H1 (cell line): ENCODE data around the gene SH3GL2. TPM values are rescaled to one million over a fixed set of nuclear protein-coding genes. Genes with fewer than 3 reads are reported as not detected.
A peak's percentile ranks its signal among the peaks of the same experiment; 100 is the strongest.

Experiments
- CTCF ChIA-PET: fragments of 300-600 bp; sonication (Branson Sonifier 250); formaldehyde crosslinking; loops from one replicate; lab custom pipeline; 2021; ENCODE audit not compliant: partially characterized antibody; lab: Charles Lee
- POLR2A ChIA-PET: fragments of 300-600 bp; sonication (Branson Sonifier 250); formaldehyde crosslinking; loops from one replicate; lab custom pipeline; 2021; ENCODE audit warnings: inconsistent platforms; ENCODE audit not compliant: partially characterized antibody; lab: Charles Lee
- DNase-seq, 2 experiments: peaks; one replicate each; pipeline versions ENCODE4 v3.0.0 to v3.0.0-alpha.2; 2010 to 2022; ENCODE audit warnings: low spot score in 2 of 2, low read depth in 1 of 2, mixed read lengths in 1 of 2
- FAIRE-seq: peaks from 2 replicates; lab custom pipeline; 2011; peaks lifted over from hg19 to GRCh38; lab: Jason Lieb, UNC
- H2AFZ ChIP-seq: 2 replicates; pipeline ENCODE4 v1.8.1; 2012; ENCODE audit warnings: low read length, inconsistent platforms
- H2AK5ac ChIP-seq: 2 replicates; pipeline ENCODE4 v1.6.1; 2013; ENCODE audit warnings: low read depth, low read length
- H2BK120ac ChIP-seq: replicated peaks from 2 replicates; pipeline ENCODE3; 2013; ENCODE audit warnings: low read depth, low read length, inconsistent platforms
- H2BK12ac ChIP-seq: 2 replicates; pipeline ENCODE4 v1.6.1; 2013; ENCODE audit warnings: low read depth, low read length
- H2BK15ac ChIP-seq: 2 replicates; pipeline ENCODE4 v1.6.1; 2013; ENCODE audit warnings: low read length
- H2BK20ac ChIP-seq: 2 replicates; pipeline ENCODE4 v1.6.1; 2013; ENCODE audit warnings: low read length
- H2BK5ac ChIP-seq: 2 replicates; pipeline ENCODE4 v1.6.1; 2013; ENCODE audit warnings: low read depth, low read length
- H3K14ac ChIP-seq: 2 replicates; pipeline ENCODE4 v1.6.1; 2013; ENCODE audit warnings: inconsistent platforms; ENCODE audit not compliant: insufficient read length
- H3K18ac ChIP-seq: 2 replicates; pipeline ENCODE4 v1.6.1; 2013; ENCODE audit warnings: low read length; ENCODE audit errors: extremely low read depth
- H3K23ac ChIP-seq: 2 replicates; pipeline ENCODE4 v1.6.1; 2013; ENCODE audit warnings: inconsistent platforms; ENCODE audit not compliant: insufficient read length
- H3K23me2 ChIP-seq: 2 replicates; pipeline ENCODE4 v1.6.1; 2013; ENCODE audit warnings: low read depth, low read length
- H3K27ac ChIP-seq: 2 replicates; pipeline ENCODE4 v1.6.1; 2011; ENCODE audit warnings: low read depth, low read length, inconsistent platforms
- H3K27me3 ChIP-seq, 4 experiments: replicated peaks in 1 of 4; 1 replicate in 1 of 4; 2 replicates in 3 of 4; pipeline versions ENCODE4 v1.6.1 to v1.8.1; 2011 to 2013; ENCODE audit warnings: low read length in 3 of 4, mild to moderate bottlenecking in 3 of 4, inconsistent platforms in 2 of 4, mixed read lengths in 2 of 4, moderate library complexity in 1 of 4; ENCODE audit not compliant: control insufficient read depth in 3 of 4, insufficient read depth in 3 of 4; ENCODE audit errors: extremely low read depth in 1 of 4
- H3K36me3 ChIP-seq, 4 experiments: 2 replicates each; pipeline versions ENCODE4 v1.6.1 to v1.8.1; 2011 to 2013; ENCODE audit warnings: mild to moderate bottlenecking in 4 of 4, low read length in 3 of 4, moderate library complexity in 2 of 4, control low read depth in 1 of 4, inconsistent platforms in 1 of 4; ENCODE audit not compliant: insufficient read depth in 4 of 4, control insufficient read depth in 2 of 4
- H3K4ac ChIP-seq: replicated peaks from 2 replicates; pipeline ENCODE3; 2013; ENCODE audit warnings: low read length, low read depth, mixed read lengths, inconsistent platforms; ENCODE audit not compliant: insufficient read length
- H3K4me1 ChIP-seq, 4 experiments: replicated peaks in 1 of 4; 1 replicate in 1 of 4; 2 replicates in 3 of 4; pipeline versions ENCODE4 v1.6.1 to v1.8.1; 2011 to 2013; ENCODE audit warnings: low read length in 3 of 4, inconsistent platforms in 2 of 4, mixed read lengths in 1 of 4; ENCODE audit not compliant: insufficient read depth in 4 of 4, control insufficient read depth in 3 of 4
- H3K4me2 ChIP-seq, 2 experiments: 2 replicates each; pipeline versions ENCODE4 v1.6.1 to v1.8.1; 2011 to 2013; ENCODE audit warnings: low read depth in 2 of 2, low read length in 2 of 2, control low read depth in 1 of 2, inconsistent platforms in 1 of 2, mild to moderate bottlenecking in 1 of 2; ENCODE audit not compliant: insufficient read depth in 1 of 2
- H3K4me3 ChIP-seq, 4 experiments: fragments of 200-600, 300-600 bp in 1 of 4; sonication (generic), shearing (Covaris generic), sonication (Bioruptor Twin) in 1 of 4; 2 replicates each; pipeline versions ENCODE4 v1.5.1 to v1.8.1; 2011 to 2016; ENCODE audit warnings: low read length in 4 of 4, low read depth in 3 of 4, control low read depth in 2 of 4, inconsistent platforms in 2 of 4, mild to moderate bottlenecking in 2 of 4, mixed read lengths in 1 of 4, moderate library complexity in 1 of 4; ENCODE audit not compliant: insufficient read depth in 2 of 4; ENCODE audit errors: extremely low read depth in 1 of 4
- H3K56ac ChIP-seq: replicated peaks from 2 replicates; pipeline ENCODE3; 2013; ENCODE audit warnings: low read depth, mild to moderate bottlenecking, mixed read lengths, low read length, inconsistent platforms; ENCODE audit not compliant: insufficient read length
- H3K79me1 ChIP-seq: 2 replicates; pipeline ENCODE4 v1.6.1; 2013; ENCODE audit warnings: low read depth, low read length, control low read depth
- H3K79me2 ChIP-seq, 2 experiments: 2 replicates each; pipeline versions ENCODE4 v1.6.1 to v1.8.1; 2012 to 2013; ENCODE audit warnings: low read length in 2 of 2, mild to moderate bottlenecking in 2 of 2, inconsistent platforms in 1 of 2; ENCODE audit not compliant: insufficient read depth in 2 of 2, control insufficient read depth in 1 of 2
- H3K9ac ChIP-seq, 4 experiments: replicated peaks in 1 of 4; 1 replicate in 1 of 4; 2 replicates in 3 of 4; pipeline versions ENCODE4 v1.6.1 to v1.8.1; 2011 to 2013; ENCODE audit warnings: low read depth in 3 of 4, low read length in 3 of 4, control low read depth in 2 of 4, mild to moderate bottlenecking in 2 of 4, moderate library complexity in 2 of 4, inconsistent platforms in 1 of 4; ENCODE audit errors: extremely low read depth in 1 of 4
- H3K9me3 ChIP-seq, 2 experiments: 2 replicates each; pipeline versions ENCODE4 v1.6.1 to v1.8.1; 2012 to 2013; ENCODE audit warnings: mild to moderate bottlenecking in 2 of 2, moderate library complexity in 2 of 2, control low read depth in 1 of 2, inconsistent platforms in 1 of 2, low read depth in 1 of 2, low read length in 1 of 2, mixed read lengths in 1 of 2; ENCODE audit not compliant: insufficient read depth in 2 of 2
- H4K20me1 ChIP-seq, 2 experiments: replicated peaks in 1 of 2; 2 replicates each; pipeline versions ENCODE3 to v1.8.1; 2011 to 2013; ENCODE audit warnings: inconsistent platforms in 2 of 2, low read length in 2 of 2, mild to moderate bottlenecking in 1 of 2; ENCODE audit not compliant: insufficient read depth in 2 of 2, control insufficient read depth in 1 of 2
- H4K5ac ChIP-seq: 2 replicates; pipeline ENCODE4 v1.6.1; 2013; ENCODE audit warnings: low read length, low read depth, mixed read lengths, inconsistent platforms; ENCODE audit not compliant: insufficient read length
- H4K8ac ChIP-seq: 2 replicates; pipeline ENCODE4 v1.8.0; 2013; ENCODE audit warnings: mild to moderate bottlenecking, moderate library complexity, low read length, inconsistent platforms; ENCODE audit not compliant: insufficient read depth; ENCODE audit errors: extremely low read depth
- H4K91ac ChIP-seq: replicated peaks from 2 replicates; pipeline ENCODE3; 2013; ENCODE audit warnings: low read length, mixed read lengths, inconsistent platforms; ENCODE audit not compliant: insufficient read length
- POU5F1 ChIP-seq: IDR thresholded peaks from 2 replicates; pipeline ENCODE4 v1.6.1; 2011; ENCODE audit warnings: low read depth, mild to moderate bottlenecking, low read length, moderate library complexity
- RAD21 ChIP-seq, 2 experiments: IDR thresholded peaks in 1 of 2; conservative IDR thresholded peaks in 1 of 2; 2 replicates each; pipeline ENCODE4 v1.6.1; 2011; ENCODE audit warnings: low read depth in 2 of 2, low read length in 2 of 2, improper control_type of control experiment in 1 of 2, inconsistent platforms in 1 of 2, mild to moderate bottlenecking in 1 of 2, moderate library complexity in 1 of 2
- WGBS, 2 experiments: shearing (Covaris generic) in 1 of 2; methylation state at CpG; one replicate each; pipeline versions ENCODE4 v1.1.6 to v1.1.7; 2013 to 2015; ENCODE audit warnings: low lambda C conversion rate in 2 of 2, mixed read lengths in 2 of 2, inconsistent platforms in 1 of 2, low coverage in 1 of 2, missing lambda C conversion rate in 1 of 2; ENCODE audit not compliant: insufficient replicate concordance in 2 of 2, insufficient coverage in 1 of 2, insufficient read length in 1 of 2; ENCODE audit errors: extremely low coverage in 1 of 2, missing lambda C conversion rate in 1 of 2; 5-methylcytosine and 5-hydroxymethylcytosine counted together
- polyA plus RNA-seq, 7 experiments: library from polyadenylated mRNA; depleted of rRNA in 3 of 7; stranded (reverse) in 5 of 7; unstranded in 2 of 7; fragments of >200 nt in 5 of 7; fragments of 200-250 nt in 2 of 7; gene quantifications; 1 replicate in 5 of 7; 2 replicates in 1 of 7; 4 replicates in 1 of 7; pipeline versions ENCODE4 v1.2.1 to v1.2.3, GENCODE V29; 2011 to 2013; ENCODE audit warnings: missing spikeins in 2 of 7, mixed read lengths in 2 of 7
- total RNA-seq: library from RNA; stranded (reverse); fragmentation: NEBNext Ultra II Directional; extraction: Animal tissue kit (Norgen Biotek cat#: 25700); gene quantifications from 2 replicates; pipeline ENCODE4 v1.2.1, GENCODE V29; 2021
- TF ChIP-seq, protein P1 (sequence below): IDR thresholded peaks from 2 replicates; pipeline ENCODE4 v1.6.1; 2011; ENCODE audit warnings: low read length, improper control_type of control experiment

The SH3GL2 gene
- total and polyA plus RNA-seq, 2 of the 8 experiments (the other 6 are each of a cell fraction or from before 2014, with no cell fraction given): 4.7 to 5.3 TPM

DNA sequence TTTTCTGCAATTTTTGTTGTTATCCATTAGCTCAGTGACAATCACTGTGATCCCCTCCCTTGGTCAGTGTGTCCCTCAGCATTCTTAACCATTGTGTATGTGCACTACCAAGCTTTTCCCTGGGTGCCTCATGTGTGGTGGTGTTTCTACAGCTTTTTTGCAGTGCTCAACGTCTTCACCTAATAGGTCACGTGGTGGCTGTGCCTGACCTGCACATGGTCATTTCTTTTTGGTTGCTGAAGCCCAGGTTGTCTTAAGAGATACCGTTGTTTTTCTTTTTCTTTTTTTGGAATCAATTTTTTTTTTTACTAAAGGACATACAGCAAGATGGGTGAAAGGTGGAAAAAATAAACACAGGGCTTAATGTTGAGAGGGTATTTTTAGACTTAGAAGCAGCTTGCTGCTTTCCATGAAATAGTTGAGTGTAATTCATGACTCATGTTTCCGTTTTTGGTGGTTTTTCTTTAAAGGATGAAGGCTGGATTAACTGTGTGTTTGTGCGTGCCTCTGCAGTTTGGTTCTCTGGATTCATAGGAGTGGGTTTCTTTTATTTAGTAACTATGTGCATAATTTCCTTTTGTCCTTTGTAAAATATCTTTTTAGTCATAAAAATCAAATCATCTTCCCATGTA lies 22.2 kb downstream of the SH3GL2 start:
- DNase-seq: no peak
- POLR2A ChIA-PET: interaction anchor here (0.8 kb wide), 1 partner anchor 22 kb away, joined by 3 read pairs; the partner anchor contains the start of gene SH3GL2

More for the DNA sequence above, 22.2 kb downstream of the SH3GL2 start:
- no peak overlapping the region for H2BK5ac ChIP-seq
- H3K23ac ChIP-seq: no peak overlapping the region
- H2BK120ac ChIP-seq: no peak overlapping the region
- H2AFZ ChIP-seq: no peak overlapping the region
- H3K14ac ChIP-seq: no peak overlapping the region
- H3K4me3 ChIP-seq: no peak overlapping the region
- H3K79me2 ChIP-seq: peaks cover 0 to 3% of the 10 kb centered on the region in 2 experiments; a peak in 1 of 4 replicates
- H4K91ac ChIP-seq: no peak overlapping the region
- no peak overlapping the region for H3K4me2 ChIP-seq
- no peak overlapping the region for H2BK12ac ChIP-seq
- H3K4me1 ChIP-seq: no peaks in the 10 kb centered on the region; a peak in 1 of 7 replicates
- no peaks in the 10 kb centered on the region for H3K27me3 ChIP-seq
- H4K8ac ChIP-seq: no peak overlapping the region
- no peaks in the 10 kb centered on the region for H3K23me2 ChIP-seq
- no peak overlapping the region for H2BK20ac ChIP-seq
- no peak overlapping the region for H2AK5ac ChIP-seq
- CTCF ChIA-PET: interaction anchor here (1.0 to 1.1 kb wide), 2 partner anchors 10 to 69 kb away, joined by 4 to 5 read pairs; no protein-coding TSS in a partner anchor
- no peak overlapping the region for H4K5ac ChIP-seq
- no peak overlapping the region for H3K18ac ChIP-seq
- no peak overlapping the region for H3K27ac ChIP-seq
- H4K20me1 ChIP-seq: no peaks in the 10 kb centered on the region
- H3K9me3 ChIP-seq: no peaks in the 10 kb centered on the region
- TF ChIP-seq, protein P1, sequence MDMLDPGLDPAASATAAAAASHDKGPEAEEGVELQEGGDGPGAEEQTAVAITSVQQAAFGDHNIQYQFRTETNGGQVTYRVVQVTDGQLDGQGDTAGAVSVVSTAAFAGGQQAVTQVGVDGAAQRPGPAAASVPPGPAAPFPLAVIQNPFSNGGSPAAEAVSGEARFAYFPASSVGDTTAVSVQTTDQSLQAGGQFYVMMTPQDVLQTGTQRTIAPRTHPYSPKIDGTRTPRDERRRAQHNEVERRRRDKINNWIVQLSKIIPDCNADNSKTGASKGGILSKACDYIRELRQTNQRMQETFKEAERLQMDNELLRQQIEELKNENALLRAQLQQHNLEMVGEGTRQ: no peak
- TF ChIP-seq POU5F1: no peak
- TF ChIP-seq RAD21 (IDR thresholded peaks at IDR 0.05 in 1 of 2, conservative IDR thresholded peaks at IDR 0.05 in 1 of 2; ENCODE audit: low read depth in 2 of 2, low read length in 2 of 2): no peak
- TF ChIP-seq, all 59 proteins: peak for 0
- 93% methylated on average over 5 of the region's 5 CpGs; no CpG with 5 or more reads in 1 of the 2 experiments for WGBS, 2 experiments
- FAIRE-seq: no peak
- Histone ChIP-seq H3K79me1 (no peaks in the 10 kb centered on the region; the same call in 1 of the 2 replicates), H3K9ac (no peak overlapping the region), H3K4ac (peak overlapping the region; percentile 19), H3K36me3 (no peaks in the 10 kb centered on the region), H3K56ac (no peak overlapping the region), H2BK15ac (no peak overlapping the region)
